Liver (tissue), 3 donors: ENCODE results near the gene CDK17.

Source experiments
- CTCF ChIP-seq: fragments of 150-350 bp; IDR thresholded peaks from 2 replicates; pipeline ENCODE4 v1.5.1; 2017; ENCODE audit warnings: improper control_type of control experiment, low read depth, low read length; ENCODE audit not compliant: missing input control
- FOXA1 ChIP-seq: IDR thresholded peaks from 2 replicates; pipeline ENCODE4 v1.6.1; 2016; ENCODE audit warnings: antibody characterized with exemption
- RAD21 ChIP-seq, 2 donors: IDR thresholded peaks; 2 replicates each; pipeline ENCODE4 v1.6.1; 2016; ENCODE audit warnings: antibody characterized with exemption in 2 of 2, mild to moderate bottlenecking in 2 of 2
- TF ChIP-seq, protein P1 (sequence below): IDR thresholded peaks from 2 replicates; pipeline ENCODE4 v1.6.1; 2016; ENCODE audit warnings: antibody characterized with exemption
- donor health status: healthy.
- donor health status: healthy.

GRCh38 chr12:96338852-96339471, 61.3 kb downstream of the CDK17 start:
- TF ChIP-seq, protein P1, sequence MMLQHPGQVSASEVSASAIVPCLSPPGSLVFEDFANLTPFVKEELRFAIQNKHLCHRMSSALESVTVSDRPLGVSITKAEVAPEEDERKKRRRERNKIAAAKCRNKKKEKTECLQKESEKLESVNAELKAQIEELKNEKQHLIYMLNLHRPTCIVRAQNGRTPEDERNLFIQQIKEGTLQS = no peak
- TF ChIP-seq FOXA1 (no peak), CTCF (no peak), RAD21 (IDR thresholded peaks at IDR 0.05) (peak; percentile 26 to 28)
